ENCODE measurements around the gene CMC4.

- no peak for TF ChIP-seq CTCF (conservative IDR thresholded peaks at IDR 0.05)
- no peak for TF ChIP-seq EZH2 (IDR thresholded peaks at IDR 0.05; ENCODE audit: low read depth)
Measured at GRCh38 chrX:155070038-155070437, 898 bp downstream of the CMC4 start.
